H9 (cell line): ENCODE results near the gene TEKT3. TPM values are rescaled to one million over a fixed set of nuclear protein-coding genes. Genes with fewer than 3 reads are reported as not detected.

Source experiments
- DNase-seq: peaks from one replicate; pipeline ENCODE4 v3.0.0-alpha.2; 2017
- H2AFZ ChIP-seq: one replicate; pipeline ENCODE4 v1.6.1; 2013; ENCODE audit warnings: mild to moderate bottlenecking, low read length, control low read depth, moderate library complexity
- H2AK5ac ChIP-seq: 2 replicates; pipeline ENCODE4 v1.6.1; 2013; ENCODE audit warnings: low read length, control low read depth, mixed read lengths; ENCODE audit not compliant: insufficient read length
- H2BK120ac ChIP-seq: one replicate; pipeline ENCODE4 v1.6.1; 2013; ENCODE audit warnings: low read depth, mild to moderate bottlenecking, low read length, control low read depth, inconsistent platforms; ENCODE audit not compliant: poor library complexity, severe bottlenecking
- H2BK12ac ChIP-seq: 2 replicates; pipeline ENCODE4 v1.6.1; 2013; ENCODE audit warnings: low read length, control low read depth, mixed read lengths, low read depth; ENCODE audit not compliant: insufficient read length
- H2BK15ac ChIP-seq: 2 replicates; pipeline ENCODE4 v1.6.1; 2013; ENCODE audit warnings: low read depth, low read length, control low read depth
- H2BK20ac ChIP-seq: one replicate; pipeline ENCODE4 v1.6.1; 2013; ENCODE audit warnings: low read depth, mild to moderate bottlenecking, low read length, control low read depth, inconsistent platforms; ENCODE audit not compliant: poor library complexity, severe bottlenecking
- H2BK5ac ChIP-seq: 2 replicates; pipeline ENCODE4 v1.6.1; 2013; ENCODE audit warnings: low read length, control low read depth, mixed read lengths; ENCODE audit not compliant: insufficient read length
- H3K14ac ChIP-seq: 2 replicates; pipeline ENCODE4 v1.6.1; 2013; ENCODE audit warnings: low read length, control low read depth; ENCODE audit not compliant: insufficient read depth
- H3K18ac ChIP-seq: 2 replicates; pipeline ENCODE4 v1.6.1; 2013; ENCODE audit warnings: low read depth, mild to moderate bottlenecking, mixed read lengths, low read length, control low read depth; ENCODE audit not compliant: insufficient read length
- H3K23ac ChIP-seq: 2 replicates; pipeline ENCODE4 v1.6.1; 2013; ENCODE audit warnings: low read length, control low read depth, mixed read lengths, low read depth; ENCODE audit not compliant: insufficient read length
- H3K23me2 ChIP-seq: 2 replicates; pipeline ENCODE4 v1.6.1; 2013; ENCODE audit warnings: low read depth, mild to moderate bottlenecking, mixed read lengths, low read length, control low read depth; ENCODE audit not compliant: insufficient read length, poor library complexity, severe bottlenecking
- H3K27ac ChIP-seq: 2 replicates; pipeline ENCODE4 v1.5.1; 2013; ENCODE audit warnings: low read length, control low read depth, mixed read lengths, low read depth; ENCODE audit not compliant: insufficient read length
- H3K27me3 ChIP-seq: 2 replicates; pipeline ENCODE4 v1.6.1; 2013; ENCODE audit warnings: low read length, control low read depth, inconsistent platforms; ENCODE audit not compliant: insufficient read depth
- H3K4ac ChIP-seq: 2 replicates; pipeline ENCODE4 v1.6.1; 2013; ENCODE audit warnings: low read depth, mild to moderate bottlenecking, control low read depth, inconsistent platforms, low read length, moderate library complexity
- H3K4me1 ChIP-seq: 2 replicates; pipeline ENCODE4 v1.6.1; 2013; ENCODE audit warnings: low read length, control low read depth, inconsistent platforms; ENCODE audit not compliant: insufficient read depth
- H3K4me2 ChIP-seq: 2 replicates; pipeline ENCODE4 v1.6.1; 2013; ENCODE audit warnings: low read length, control low read depth, mixed read lengths; ENCODE audit not compliant: insufficient read length, insufficient read depth
- H3K56ac ChIP-seq: 2 replicates; pipeline ENCODE4 v1.6.1; 2013; ENCODE audit warnings: low read depth, mild to moderate bottlenecking, mixed read lengths, low read length, control low read depth; ENCODE audit not compliant: insufficient read length
- H3K79me1 ChIP-seq: 2 replicates; pipeline ENCODE4 v1.6.1; 2013; ENCODE audit warnings: low read depth, mild to moderate bottlenecking, moderate library complexity, low read length, control low read depth, inconsistent platforms; ENCODE audit not compliant: insufficient read depth, poor library complexity, severe bottlenecking
- H3K79me2 ChIP-seq: 2 replicates; pipeline ENCODE4 v1.6.1; 2013; ENCODE audit warnings: low read length, control low read depth, inconsistent platforms; ENCODE audit not compliant: insufficient read depth
- H3K9ac ChIP-seq: 2 replicates; pipeline ENCODE4 v1.6.1; 2013; ENCODE audit warnings: low read length, control low read depth, mixed read lengths; ENCODE audit not compliant: insufficient read length; ENCODE audit errors: extremely low read depth
- H3K9me3 ChIP-seq: one replicate; pipeline ENCODE4 v1.6.1; 2013; ENCODE audit warnings: low read depth, low read length, inconsistent platforms; ENCODE audit not compliant: control insufficient read depth
- H3T11ph ChIP-seq: one replicate; pipeline ENCODE4 v1.6.1; 2013; ENCODE audit warnings: mild to moderate bottlenecking, low read length, control low read depth, inconsistent platforms
- H4K20me1 ChIP-seq: one replicate; pipeline ENCODE4 v1.6.1; 2013; ENCODE audit not compliant: control insufficient read depth, insufficient read length, insufficient read depth
- H4K5ac ChIP-seq: 2 replicates; pipeline ENCODE4 v1.6.1; 2013; ENCODE audit warnings: low read depth, mild to moderate bottlenecking, mixed read lengths, low read length, control low read depth; ENCODE audit not compliant: insufficient read length
- H4K8ac ChIP-seq: replicated peaks from 2 replicates; pipeline ENCODE4 v1.6.1; 2013; ENCODE audit warnings: low read length, control low read depth, mixed read lengths, low read depth; ENCODE audit not compliant: insufficient read length
- H4K91ac ChIP-seq: 2 replicates; pipeline ENCODE4 v1.6.1; 2013; ENCODE audit warnings: low read depth, mild to moderate bottlenecking, moderate library complexity, mixed read lengths, low read length, control low read depth; ENCODE audit not compliant: insufficient read length
- H3K27ac Mint-ChIP-seq, 3 experiments: 2 replicates in 2 of 3; 3 replicates in 1 of 3; pipeline ENCODE4 v1.8.0; 2020 to 2021; ENCODE audit warnings: mixed read lengths in 3 of 3, mild to moderate bottlenecking in 1 of 3, moderate library complexity in 1 of 3
- H3K27me3 Mint-ChIP-seq: 2 replicates; pipeline ENCODE4 v1.8.0; 2021; ENCODE audit warnings: low read depth, mild to moderate bottlenecking, moderate library complexity, mixed read lengths
- H3K36me3 Mint-ChIP-seq, 3 experiments: 2 replicates in 2 of 3; 3 replicates in 1 of 3; pipeline ENCODE4 v1.8.0; 2020 to 2021; ENCODE audit warnings: low read depth in 3 of 3, mixed read lengths in 3 of 3; ENCODE audit not compliant: insufficient read depth in 1 of 3
- H3K4me1 Mint-ChIP-seq, 2 experiments: 2 replicates each; pipeline ENCODE4 v1.8.0; 2020; ENCODE audit warnings: mixed read lengths in 2 of 2
- H3K4me3 Mint-ChIP-seq, 2 experiments: 2 replicates in 1 of 2; 3 replicates in 1 of 2; pipeline ENCODE4 v1.8.0; 2020 to 2021; ENCODE audit warnings: mild to moderate bottlenecking in 2 of 2, mixed read lengths in 2 of 2, moderate library complexity in 1 of 2
- H3K9me3 Mint-ChIP-seq, 2 experiments: 2 replicates in 1 of 2; 3 replicates in 1 of 2; pipeline ENCODE4 v1.8.0; 2020; ENCODE audit warnings: mild to moderate bottlenecking in 2 of 2, mixed read lengths in 2 of 2, moderate library complexity in 1 of 2
- WGBS: extraction: QIAGEN DNeasy Blood & Tissue Kit; methylation state at CpG from one replicate; pipeline ENCODE4 v1.1.7; 2013; ENCODE audit warnings: missing lambda C conversion rate, low lambda C conversion rate, mixed read lengths; ENCODE audit not compliant: insufficient read length; ENCODE audit errors: extremely low coverage; 5-methylcytosine and 5-hydroxymethylcytosine counted together
- total RNA-seq: library from RNA; stranded (reverse); gene quantifications from 2 replicates; pipeline ENCODE4 v1.2.1, GENCODE V29; 2021
- TF ChIP-seq, protein P1 (sequence below): fragments of 200-600 bp; sonication (generic); conservative IDR thresholded peaks from 3 replicates; pipeline ENCODE4 v1.8.0; 2021; ENCODE audit warnings: antibody characterized with exemption, mild to moderate bottlenecking

The TEKT3 gene
- total RNA-seq, 1 experiment from 2014 or later = 0.42 TPM

DNA sequence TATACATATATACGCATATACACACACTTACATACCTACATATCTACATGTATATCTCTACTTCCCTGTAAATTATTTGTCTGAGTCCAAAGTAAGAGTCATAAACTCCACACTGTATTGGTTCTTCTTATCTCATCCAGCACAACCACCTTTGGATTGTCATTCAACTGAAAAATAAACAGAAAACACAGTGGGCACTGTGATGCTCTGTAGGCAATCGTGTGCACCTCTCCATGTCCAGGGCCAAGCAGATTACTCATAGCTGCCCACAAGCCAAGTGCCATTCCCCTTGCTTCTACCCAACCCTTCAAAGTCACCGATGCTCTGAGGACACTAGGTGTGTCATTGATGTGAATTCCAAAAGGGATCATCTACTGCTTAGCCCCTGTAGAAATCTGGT lies 12.9 kb upstream of the TEKT3 start:
- no peaks in the 10 kb centered on the region for H3K4me1 ChIP-seq
- no peaks in the 10 kb centered on the region for H3K79me1 ChIP-seq
- no peak overlapping the region for H3K18ac ChIP-seq
- H2BK120ac ChIP-seq = no peak overlapping the region
- Mint-ChIP-seq H3K9me3 (peaks cover 0 to 6% of the 10 kb centered on the region in 2 experiments; a peak in 2 of 5 replicates), H3K27me3 (peaks cover 32% of the 10 kb centered on the region), H3K27ac (no peak overlapping the region), H3K36me3 (no peaks in the 10 kb centered on the region), H3K4me1 (peaks cover 0 to 3% of the 10 kb centered on the region in 2 experiments; a peak in 1 of 4 replicates), H3K4me3 (no peak overlapping the region)
- no CpG with 5 or more reads among the region's 3 CpGs for WGBS
- TF ChIP-seq, protein P1, sequence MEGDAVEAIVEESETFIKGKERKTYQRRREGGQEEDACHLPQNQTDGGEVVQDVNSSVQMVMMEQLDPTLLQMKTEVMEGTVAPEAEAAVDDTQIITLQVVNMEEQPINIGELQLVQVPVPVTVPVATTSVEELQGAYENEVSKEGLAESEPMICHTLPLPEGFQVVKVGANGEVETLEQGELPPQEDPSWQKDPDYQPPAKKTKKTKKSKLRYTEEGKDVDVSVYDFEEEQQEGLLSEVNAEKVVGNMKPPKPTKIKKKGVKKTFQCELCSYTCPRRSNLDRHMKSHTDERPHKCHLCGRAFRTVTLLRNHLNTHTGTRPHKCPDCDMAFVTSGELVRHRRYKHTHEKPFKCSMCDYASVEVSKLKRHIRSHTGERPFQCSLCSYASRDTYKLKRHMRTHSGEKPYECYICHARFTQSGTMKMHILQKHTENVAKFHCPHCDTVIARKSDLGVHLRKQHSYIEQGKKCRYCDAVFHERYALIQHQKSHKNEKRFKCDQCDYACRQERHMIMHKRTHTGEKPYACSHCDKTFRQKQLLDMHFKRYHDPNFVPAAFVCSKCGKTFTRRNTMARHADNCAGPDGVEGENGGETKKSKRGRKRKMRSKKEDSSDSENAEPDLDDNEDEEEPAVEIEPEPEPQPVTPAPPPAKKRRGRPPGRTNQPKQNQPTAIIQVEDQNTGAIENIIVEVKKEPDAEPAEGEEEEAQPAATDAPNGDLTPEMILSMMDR = no peak
- H4K8ac ChIP-seq = no peak overlapping the region
- H3K23me2 ChIP-seq = no peaks in the 10 kb centered on the region
- no peak overlapping the region for H3K27ac ChIP-seq
- no peak overlapping the region for H2BK20ac ChIP-seq
- H3K4ac ChIP-seq = no peak overlapping the region
- H2AK5ac ChIP-seq = no peak overlapping the region
- H4K91ac ChIP-seq = no peak overlapping the region
- no peak overlapping the region for H3K14ac ChIP-seq
- no peak overlapping the region for H2AFZ ChIP-seq
- no peak overlapping the region for H2BK5ac ChIP-seq
- no peaks in the 10 kb centered on the region for H3K79me2 ChIP-seq
- no peak overlapping the region for H3T11ph ChIP-seq
- no peaks in the 10 kb centered on the region for H3K27me3 ChIP-seq
- no peaks in the 10 kb centered on the region for H3K9me3 ChIP-seq
- H3K56ac ChIP-seq = no peak overlapping the region
- H3K4me2 ChIP-seq = no peak overlapping the region
- H2BK15ac ChIP-seq = no peak overlapping the region
- no peak for DNase-seq
- no peaks in the 10 kb centered on the region for H4K20me1 ChIP-seq
- H3K9ac ChIP-seq = no peak overlapping the region
- no peak overlapping the region for H3K23ac ChIP-seq
- H4K5ac ChIP-seq = no peak overlapping the region
- no peak overlapping the region for H2BK12ac ChIP-seq
